ENCODE data around the gene THSD7A. TPM values are rescaled to one million over a fixed set of nuclear protein-coding genes. Genes with fewer than 3 reads are reported as not detected.

The THSD7A gene
- total and polyA plus RNA-seq, 10 of the 15 experiments (the other 5 are each of a cell fraction or from before 2014, with no cell fraction given), result 0.03 to 0.09 (median 0.03) TPM; not detected in 7

DNA sequence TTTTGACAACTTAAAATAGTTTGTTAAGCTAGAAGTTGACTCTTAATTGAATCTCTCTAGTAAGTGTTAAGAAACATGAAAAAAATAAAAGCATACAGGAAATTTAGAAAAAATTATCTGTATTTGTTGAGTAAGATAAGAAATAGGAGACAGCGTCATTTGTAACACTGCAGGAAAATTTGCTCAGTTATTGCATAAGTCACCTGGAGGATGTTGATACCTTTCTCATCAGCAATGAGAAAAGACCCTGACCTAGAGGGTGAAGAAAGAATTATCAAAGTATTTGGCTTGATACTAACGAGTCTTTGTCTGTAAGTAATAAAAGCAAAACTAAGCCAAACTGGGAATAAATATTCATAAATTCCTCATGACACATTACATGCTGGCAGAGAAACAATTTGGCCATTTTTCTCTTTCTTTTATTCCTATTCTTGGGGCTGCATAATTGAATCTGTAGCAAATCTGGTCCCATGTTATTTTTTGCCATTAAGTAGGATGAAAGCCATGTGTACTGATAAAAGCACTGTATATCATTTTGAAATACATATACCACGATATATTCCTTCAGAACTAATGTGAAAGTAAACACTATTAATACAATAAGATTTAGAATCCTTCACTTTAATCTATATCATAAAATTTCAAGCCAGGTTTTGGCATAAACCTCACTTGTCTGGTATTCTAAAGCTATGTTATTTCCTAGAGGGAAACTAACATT is 362.8 kb downstream of the THSD7A start (continued):
- TF ChIP-seq RUNX3 (IDR thresholded peaks at IDR 0.05; ENCODE audit: low read length), result no peak
- TF ChIP-seq PAX5 (IDR thresholded peaks at IDR 0.05; ENCODE audit: borderline replicate concordance, low read depth, low read length), result no peak
- no peak for TF ChIP-seq NBN (IDR thresholded peaks at IDR 0.05)
- no peak for TF ChIP-seq ZNF207 (IDR thresholded peaks at IDR 0.05; ENCODE audit: borderline replicate concordance)
- TF ChIP-seq, protein P1, sequence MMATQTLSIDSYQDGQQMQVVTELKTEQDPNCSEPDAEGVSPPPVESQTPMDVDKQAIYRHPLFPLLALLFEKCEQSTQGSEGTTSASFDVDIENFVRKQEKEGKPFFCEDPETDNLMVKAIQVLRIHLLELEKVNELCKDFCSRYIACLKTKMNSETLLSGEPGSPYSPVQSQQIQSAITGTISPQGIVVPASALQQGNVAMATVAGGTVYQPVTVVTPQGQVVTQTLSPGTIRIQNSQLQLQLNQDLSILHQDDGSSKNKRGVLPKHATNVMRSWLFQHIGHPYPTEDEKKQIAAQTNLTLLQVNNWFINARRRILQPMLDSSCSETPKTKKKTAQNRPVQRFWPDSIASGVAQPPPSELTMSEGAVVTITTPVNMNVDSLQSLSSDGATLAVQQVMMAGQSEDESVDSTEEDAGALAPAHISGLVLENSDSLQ (IDR thresholded peaks at IDR 0.05), result no peak
- no peak for TF ChIP-seq HDGF (IDR thresholded peaks at IDR 0.05)
- TF ChIP-seq SUPT20H (IDR thresholded peaks at IDR 0.05; ENCODE audit: borderline replicate concordance, control insufficient read depth, low read depth, low read length), result no peak
- TF ChIP-seq, protein P2, sequence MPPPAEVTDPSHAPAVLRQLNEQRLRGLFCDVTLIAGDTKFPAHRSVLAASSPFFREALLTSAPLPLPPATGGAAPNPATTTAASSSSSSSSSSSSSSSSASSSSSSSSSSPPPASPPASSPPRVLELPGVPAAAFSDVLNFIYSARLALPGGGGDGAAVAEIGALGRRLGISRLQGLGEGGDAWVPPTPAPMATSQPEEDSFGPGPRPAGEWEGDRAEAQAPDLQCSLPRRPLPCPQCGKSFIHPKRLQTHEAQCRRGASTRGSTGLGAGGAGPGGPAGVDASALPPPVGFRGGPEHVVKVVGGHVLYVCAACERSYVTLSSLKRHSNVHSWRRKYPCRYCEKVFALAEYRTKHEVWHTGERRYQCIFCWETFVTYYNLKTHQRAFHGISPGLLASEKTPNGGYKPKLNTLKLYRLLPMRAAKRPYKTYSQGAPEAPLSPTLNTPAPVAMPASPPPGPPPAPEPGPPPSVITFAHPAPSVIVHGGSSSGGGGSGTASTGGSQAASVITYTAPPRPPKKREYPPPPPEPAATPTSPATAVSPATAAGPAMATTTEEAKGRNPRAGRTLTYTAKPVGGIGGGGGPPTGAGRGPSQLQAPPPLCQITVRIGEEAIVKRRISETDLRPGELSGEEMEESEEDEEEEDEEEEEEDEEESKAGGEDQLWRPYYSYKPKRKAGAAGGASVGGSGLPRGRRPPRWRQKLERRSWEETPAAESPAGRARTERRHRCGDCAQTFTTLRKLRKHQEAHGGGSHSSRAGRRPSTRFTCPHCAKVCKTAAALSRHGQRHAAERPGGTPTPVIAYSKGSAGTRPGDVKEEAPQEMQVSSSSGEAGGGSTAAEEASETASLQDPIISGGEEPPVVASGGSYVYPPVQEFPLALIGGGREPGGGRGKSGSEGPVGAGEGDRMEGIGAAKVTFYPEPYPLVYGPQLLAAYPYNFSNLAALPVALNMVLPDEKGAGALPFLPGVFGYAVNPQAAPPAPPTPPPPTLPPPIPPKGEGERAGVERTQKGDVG (CRISPR knock-in tag; IDR thresholded peaks at IDR 0.05), result no peak
